ENCODE measurements around the gene LRP1B.

Gene LRP1B

DNA sequence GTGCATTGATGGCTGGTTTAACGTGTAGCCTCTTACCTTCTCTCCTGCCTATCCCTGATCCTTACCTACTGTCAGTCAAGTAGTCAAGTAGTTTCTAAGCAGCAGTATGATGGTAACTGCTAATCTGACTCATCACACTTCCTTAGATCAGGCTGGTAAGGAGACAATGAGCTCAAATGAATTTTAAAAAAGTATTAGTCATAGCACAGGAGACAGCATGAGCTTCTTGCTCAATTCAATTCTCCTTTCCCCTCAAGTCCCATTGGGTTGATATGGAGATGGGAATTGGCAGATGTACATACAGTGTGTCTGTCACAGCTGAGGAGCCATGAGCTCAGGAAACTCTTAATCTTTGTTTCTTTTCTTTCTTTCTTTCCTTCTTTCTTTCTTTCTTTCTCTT lies 799.7 kb downstream of the LRP1B start:
- no peak for DNase-seq (ENCODE audit: low read depth in 2 of 2, low spot score in 1 of 2)

DNA sequence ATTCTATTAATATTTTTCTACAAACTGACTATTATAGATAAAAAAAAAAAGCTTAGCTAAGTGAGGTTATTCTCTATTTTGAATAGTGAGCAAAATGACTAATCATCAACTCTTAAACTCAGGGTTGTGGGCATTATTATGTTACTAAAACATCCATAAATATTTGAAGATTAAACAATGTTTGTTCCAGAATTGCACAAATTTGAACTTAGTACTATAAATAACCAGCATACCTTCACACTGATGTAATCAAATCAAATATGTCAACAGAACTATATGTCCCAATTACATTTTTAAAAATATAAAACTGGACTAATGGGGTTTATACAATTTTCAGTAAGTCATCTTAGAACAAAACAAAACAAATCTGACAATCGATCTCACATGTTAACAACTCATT lies 800.9 kb downstream of the LRP1B start:
- no peak for DNase-seq (ENCODE audit: low read depth in 2 of 2, low spot score in 1 of 2)

- DNase-seq (ENCODE audit: low read depth in 2 of 2, low spot score in 1 of 2) = no peak
These were observed 807.2 kb downstream of the LRP1B start for GRCh38 chr2:141323571-141323970.

GRCh38 chr2:141317986-141318385 lies 812.8 kb downstream of the LRP1B start:
- no peak for DNase-seq (ENCODE audit: low read depth in 2 of 2, low spot score in 1 of 2)

DNA sequence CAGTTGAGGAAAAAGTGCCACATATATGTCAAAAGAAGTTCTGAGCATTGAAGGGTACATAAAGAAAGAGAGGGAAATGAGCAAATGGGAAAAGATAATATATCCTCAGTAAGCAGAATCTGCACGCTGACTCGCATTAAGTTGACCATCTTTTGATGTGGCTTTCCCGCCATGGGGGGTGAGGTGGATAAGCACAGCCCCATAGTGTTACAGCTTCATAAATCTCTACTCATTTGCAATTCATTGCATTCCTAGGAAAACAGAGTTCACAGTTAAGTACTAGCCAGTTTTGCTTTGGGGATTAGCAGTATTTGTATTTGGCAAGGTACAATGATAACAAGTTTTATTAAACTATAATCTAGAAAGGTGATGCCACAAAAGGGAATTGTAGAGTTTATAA lies 814.2 kb downstream of the LRP1B start:
- no peak for DNase-seq (ENCODE audit: low read depth in 2 of 2, low spot score in 1 of 2)

- no peak for DNase-seq (ENCODE audit: low read depth in 2 of 2, low spot score in 1 of 2)
These were observed 814.7 kb downstream of the LRP1B start for GRCh38 chr2:141316103-141316502.

GRCh38 chr2:141313972-141314371 lies 816.8 kb downstream of the LRP1B start:
- no peak for DNase-seq (ENCODE audit: low read depth in 2 of 2, low spot score in 1 of 2)

GRCh38 chr2:141311430-141311829 lies 819.4 kb downstream of the LRP1B start:
- no peak for DNase-seq (ENCODE audit: low read depth in 2 of 2, low spot score in 1 of 2)

DNA sequence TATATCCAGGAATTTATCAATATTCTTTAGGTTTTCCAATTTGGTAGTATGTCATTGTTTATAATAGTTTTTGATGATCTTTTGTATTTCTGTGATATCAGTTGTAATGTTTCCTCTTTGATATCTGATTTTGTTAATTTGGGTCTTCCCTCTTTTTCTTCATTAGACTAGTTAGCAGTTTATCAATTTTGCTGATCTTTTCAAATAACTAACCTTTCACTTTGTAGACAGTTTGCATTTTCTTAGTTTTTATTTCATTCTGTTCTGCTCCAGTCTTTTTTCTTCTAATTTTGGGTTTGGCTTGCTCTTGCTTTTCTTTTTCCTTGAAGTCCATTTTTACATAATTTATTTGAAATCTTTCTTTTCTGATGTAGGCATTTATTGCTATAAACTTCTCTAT lies 824.4 kb downstream of the LRP1B start:
- no peak for DNase-seq (ENCODE audit: low read depth in 2 of 2, low spot score in 1 of 2)

DNA sequence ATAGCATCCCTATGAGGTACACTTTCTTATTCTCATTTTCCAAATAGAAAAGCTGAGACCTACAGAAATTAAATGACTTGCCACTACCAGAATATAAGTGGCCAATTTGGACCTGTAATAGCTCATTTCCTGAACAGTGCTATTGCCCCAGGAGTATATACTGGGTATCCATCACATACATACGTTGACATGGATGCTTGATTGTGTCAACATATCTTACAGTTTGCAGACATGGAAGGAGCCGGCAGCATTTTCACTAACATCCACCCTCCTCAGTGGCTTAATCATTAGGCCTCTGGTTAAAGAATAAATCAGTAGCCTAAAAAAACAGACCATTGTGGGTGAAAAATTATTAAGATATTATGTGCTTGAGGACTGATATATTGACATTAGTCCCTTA lies 829.3 kb downstream of the LRP1B start:
- no peak for DNase-seq (ENCODE audit: low read depth in 2 of 2, low spot score in 1 of 2)

DNA sequence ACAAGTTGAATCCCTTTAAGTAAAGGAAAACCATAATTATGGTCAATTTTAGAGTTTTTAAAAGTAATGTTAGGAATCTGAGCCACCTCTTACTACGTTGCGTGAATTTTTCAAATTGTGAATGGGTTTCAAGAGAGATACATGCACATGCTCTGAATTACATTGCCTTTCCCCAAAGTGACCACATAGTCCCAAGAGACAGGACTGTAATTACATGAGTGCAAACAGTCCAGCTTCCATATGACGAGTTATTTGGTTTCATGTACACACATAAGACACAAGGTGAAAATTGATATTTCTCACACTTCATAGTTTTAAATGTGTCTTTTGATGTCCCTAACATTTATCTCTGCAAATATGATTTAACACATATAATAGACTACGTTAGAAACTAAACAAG lies 850.8 kb downstream of the LRP1B start:
- no peak for DNase-seq (ENCODE audit: low read depth in 2 of 2, low spot score in 1 of 2)

- no peak for DNase-seq (ENCODE audit: low read depth in 2 of 2, low spot score in 1 of 2)
These were observed 859.5 kb downstream of the LRP1B start for GRCh38 chr2:141271346-141271745.

- DNase-seq (ENCODE audit: low read depth in 2 of 2, low spot score in 1 of 2) = no peak
These were observed 866.0 kb downstream of the LRP1B start for GRCh38 chr2:141264848-141265247.

DNA sequence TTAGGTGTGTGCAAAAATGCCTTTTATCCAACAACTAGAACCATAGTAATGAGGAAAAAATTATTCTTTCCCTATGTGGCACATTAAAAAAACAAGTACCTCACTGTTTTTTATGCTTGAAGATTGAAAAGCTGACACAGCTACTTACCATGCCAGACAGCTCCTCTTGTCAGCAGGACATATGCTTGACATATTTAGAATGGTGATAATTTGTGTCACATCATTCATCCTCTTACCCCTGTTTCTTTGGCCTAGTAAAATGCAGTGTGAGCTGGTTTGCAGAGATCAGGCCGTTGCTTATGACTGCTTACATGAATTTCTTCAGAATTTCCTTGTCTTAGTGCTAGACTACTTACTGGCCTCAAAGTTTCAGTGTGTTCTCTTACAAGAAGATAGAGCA lies 869.9 kb downstream of the LRP1B start:
- DNase-seq (ENCODE audit: low read depth in 2 of 2, low spot score in 1 of 2) = no peak

GRCh38 chr2:141259683-141260082 lies 871.1 kb downstream of the LRP1B start:
- no peak for DNase-seq (ENCODE audit: low read depth in 2 of 2, low spot score in 1 of 2)

- DNase-seq (ENCODE audit: low read depth in 2 of 2, low spot score in 1 of 2) = no peak
These were observed 888.8 kb downstream of the LRP1B start for GRCh38 chr2:141242008-141242407.

DNA sequence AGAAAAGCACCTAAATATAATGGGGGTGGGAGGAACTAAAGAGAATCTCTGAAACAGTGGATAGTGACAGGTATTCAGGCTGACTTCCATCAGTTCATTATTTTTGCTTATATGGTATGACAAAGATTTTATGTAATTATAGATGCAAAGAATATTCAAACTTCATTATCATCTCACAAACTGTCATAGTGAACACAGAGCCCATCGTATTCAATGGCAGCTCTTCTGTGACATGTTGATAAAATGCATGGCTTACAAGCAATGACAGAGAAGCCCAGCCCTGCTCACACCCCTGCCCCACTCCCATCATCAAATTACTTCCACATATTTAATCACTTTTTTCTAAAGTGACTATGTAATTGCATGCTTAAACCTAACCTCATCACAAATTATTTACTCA lies 904.3 kb downstream of the LRP1B start:
- DNase-seq (ENCODE audit: low read depth in 2 of 2, low spot score in 1 of 2) = no peak

- no peak for DNase-seq (ENCODE audit: low read depth in 2 of 2, low spot score in 1 of 2)
These were observed 923.8 kb downstream of the LRP1B start for GRCh38 chr2:141207036-141207385.

DNA sequence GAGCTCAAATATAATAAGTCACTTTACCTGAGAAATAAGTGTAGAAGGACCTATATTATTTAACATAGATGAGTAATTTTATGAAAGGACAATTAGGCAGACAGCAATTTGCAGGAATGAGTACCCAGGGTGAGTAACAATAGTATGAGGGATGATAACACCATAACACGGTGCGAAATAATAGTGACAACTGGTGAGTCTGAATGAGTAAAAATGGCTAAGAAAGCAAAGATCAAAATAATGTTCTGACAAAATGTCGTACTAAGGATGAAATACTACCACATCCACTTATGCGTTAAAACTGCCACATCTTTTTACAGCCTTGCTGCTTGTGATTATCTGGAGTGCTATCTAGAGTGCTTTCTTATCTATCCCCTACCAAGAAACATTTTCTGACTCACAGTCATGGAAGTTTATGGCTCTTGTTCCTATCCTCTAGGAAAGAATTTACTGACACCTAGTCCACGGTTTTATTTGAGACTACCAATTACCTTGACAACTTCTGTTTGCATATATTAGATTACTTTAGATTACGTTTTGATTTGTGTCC lies 929.7 kb downstream of the LRP1B start:
- no peak for DNase-seq (ENCODE audit: low read depth in 2 of 2, low spot score in 1 of 2)

GRCh38 chr2:141200191-141200590 lies 930.6 kb downstream of the LRP1B start:
- no peak for DNase-seq (ENCODE audit: low read depth in 2 of 2, low spot score in 1 of 2)

- DNase-seq (ENCODE audit: low read depth in 2 of 2, low spot score in 1 of 2) = no peak
These were observed 931.1 kb downstream of the LRP1B start for GRCh38 chr2:141199711-141200110.

DNA sequence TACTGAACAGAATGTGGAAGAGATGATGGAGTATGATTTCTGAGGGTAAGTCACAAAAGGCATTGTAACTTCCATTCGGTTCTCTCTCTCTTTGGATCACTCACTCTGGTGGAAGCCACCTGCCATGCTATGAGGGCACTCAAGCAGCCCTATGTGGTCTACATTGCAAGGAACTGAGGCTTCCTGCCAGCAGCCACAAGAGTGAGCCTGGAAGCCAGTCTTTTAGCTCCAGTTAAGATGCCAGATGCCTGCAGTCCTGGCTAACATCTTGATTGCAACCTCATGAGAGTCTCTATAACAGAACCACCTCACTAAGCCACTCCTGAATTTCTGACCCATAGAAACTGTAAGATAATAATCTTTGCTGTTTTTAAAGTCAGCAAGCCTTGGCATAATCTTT lies 935.7 kb downstream of the LRP1B start:
- DNase-seq (ENCODE audit: low read depth in 2 of 2, low spot score in 1 of 2) = no peak

DNA sequence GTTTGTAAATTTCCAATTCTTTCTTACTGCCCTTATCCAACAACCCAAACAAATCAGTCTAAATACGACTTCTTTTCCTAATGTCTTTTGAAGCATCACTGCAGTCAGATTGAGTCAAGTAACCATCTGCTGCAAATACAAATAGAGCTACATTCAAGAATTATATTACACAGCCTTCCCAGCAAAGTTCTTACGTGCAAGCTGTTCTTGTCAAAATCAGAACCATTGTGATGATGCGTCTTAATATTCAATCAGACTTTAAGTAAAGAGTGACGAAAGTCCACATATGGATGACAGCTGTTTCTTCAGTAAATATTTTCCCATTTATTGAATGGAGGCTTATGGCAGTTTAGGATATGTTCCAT lies 943.8 kb downstream of the LRP1B start:
- DNase-seq (ENCODE audit: low read depth in 2 of 2, low spot score in 1 of 2) = no peak

DNA sequence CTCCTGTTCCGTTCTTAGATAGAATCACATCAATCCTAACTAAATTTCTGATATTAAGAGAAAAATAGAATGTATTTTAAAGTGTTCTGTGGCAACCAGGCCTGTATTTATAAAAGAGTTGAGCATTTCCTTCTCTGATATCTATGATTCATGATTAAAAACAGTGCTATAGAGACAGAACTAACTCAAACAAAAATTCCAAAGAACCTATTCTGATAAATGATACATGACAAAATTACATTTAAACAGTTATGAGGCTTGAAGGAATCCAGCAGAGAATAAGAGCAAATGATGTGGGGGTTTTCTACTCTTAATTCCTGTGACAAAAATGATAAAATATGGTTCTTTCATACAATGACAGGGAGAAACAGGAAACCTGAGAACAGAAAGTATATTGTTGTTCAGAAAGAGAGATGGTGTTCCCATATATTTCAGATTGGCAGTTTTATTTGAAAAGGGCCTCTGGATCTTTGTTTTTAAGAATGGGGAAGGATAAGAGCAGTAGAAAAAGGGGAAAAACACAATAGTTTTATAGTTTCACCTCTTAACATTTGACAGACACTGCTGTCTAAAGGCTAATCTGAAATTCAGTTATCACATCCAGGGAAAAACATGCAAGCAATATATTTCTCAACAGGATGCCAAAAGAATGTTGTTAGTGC lies 944.3 kb downstream of the LRP1B start:
- no peak for DNase-seq (ENCODE audit: low read depth in 2 of 2, low spot score in 1 of 2)

All from stimulated activated CD8-positive, alpha-beta memory T cell treated with anti-CD3 and anti-CD28 coated beads, Interleukin-4, amount 100 ng/mL, for 1 hour (primary cell).